ENCODE measurements around the gene TMEM45A.
"Not testable (repeated sequence)": the region's sequence is repeated elsewhere in the genome, so short reads cannot be mapped to it uniquely, and the experiment has no call there.

Gene TMEM45A

GRCh38 chr3:100538339-100538706 is 45.9 kb downstream of the TMEM45A start:
- WGBS (ENCODE audit: insufficient coverage), result no CpG with 5 or more reads among the region's 1 CpG
- Histone ChIP-seq H3K27ac (ENCODE audit: insufficient read depth in 1 of 2, low read depth in 1 of 2, low read length in 2 of 2, poor library complexity in 1 of 2, severe bottlenecking in 2 of 2) (no peak overlapping the region), H3K36me3 (ENCODE audit: control insufficient read depth in 4 of 4, insufficient read depth in 4 of 4, low read length in 3 of 4) (no peaks in the 10 kb centered on the region), H3K4me3 (ENCODE audit: control insufficient read depth in 1 of 7, extremely low read depth in 1 of 7, insufficient read depth in 4 of 7, low read depth in 2 of 7, low read length in 6 of 7) (no peak overlapping the region), H3K9me3 (ENCODE audit: control extremely low read depth in 1 of 5, control insufficient read depth in 4 of 5, insufficient read depth in 2 of 5, low read depth in 1 of 5, low read length in 4 of 5) (no peaks in the 10 kb centered on the region), H3K4me1 (ENCODE audit: control extremely low read depth in 1 of 4, control insufficient read depth in 4 of 4, insufficient read depth in 4 of 4, low read length in 3 of 4) (no peaks in the 10 kb centered on the region), H3K27me3 (replicated peaks in 2 of 5; ENCODE audit: control insufficient read depth in 4 of 5, insufficient read depth in 5 of 5, low read length in 4 of 5) (no peaks in the 10 kb centered on the region)
- ChIA-PET POLR2A (no interaction called here), CTCF (no interaction called here)
- DNase-seq, result no peak

- H3K4me1 ChIP-seq (ENCODE audit: control extremely low read depth in 1 of 4, control insufficient read depth in 4 of 4, insufficient read depth in 4 of 4, low read length in 3 of 4), result no peaks in the 10 kb centered on the region
- CTCF ChIA-PET, result no interaction called here
- DNase-seq, result no peak
- no CpG with 5 or more reads among the region's 2 CpGs for WGBS (ENCODE audit: insufficient coverage)
- H3K27ac ChIP-seq (ENCODE audit: insufficient read depth in 1 of 2, low read depth in 1 of 2, low read length in 2 of 2, poor library complexity in 1 of 2, severe bottlenecking in 2 of 2), result no peak overlapping the region
- H3K27me3 ChIP-seq (replicated peaks in 2 of 5; ENCODE audit: control insufficient read depth in 4 of 5, insufficient read depth in 5 of 5, low read length in 4 of 5), result no peaks in the 10 kb centered on the region
- H3K36me3 ChIP-seq (ENCODE audit: control insufficient read depth in 4 of 4, insufficient read depth in 4 of 4, low read length in 3 of 4), result no peaks in the 10 kb centered on the region
- H3K4me3 ChIP-seq (ENCODE audit: control insufficient read depth in 1 of 7, extremely low read depth in 1 of 7, insufficient read depth in 4 of 7, low read depth in 2 of 7, low read length in 6 of 7), result no peak overlapping the region
- POLR2A ChIA-PET, result no interaction called here
- no peaks in the 10 kb centered on the region for H3K9me3 ChIP-seq (ENCODE audit: control extremely low read depth in 1 of 5, control insufficient read depth in 4 of 5, insufficient read depth in 2 of 5, low read depth in 1 of 5, low read length in 4 of 5)
Observed at GRCh38 chr3:100540791-100541334, 48.4 kb downstream of the TMEM45A start.

GRCh38 chr3:100541428-100541827 is 49.0 kb downstream of the TMEM45A start:
- H3K27ac ChIP-seq (ENCODE audit: insufficient read depth in 1 of 2, low read depth in 1 of 2, low read length in 2 of 2, poor library complexity in 1 of 2, severe bottlenecking in 2 of 2); POLR2A ChIA-PET; H3K36me3 ChIP-seq (ENCODE audit: control insufficient read depth in 4 of 4, insufficient read depth in 4 of 4, low read length in 3 of 4); H3K4me1 ChIP-seq (ENCODE audit: control extremely low read depth in 1 of 4, control insufficient read depth in 4 of 4, insufficient read depth in 4 of 4, low read length in 3 of 4); H3K27me3 ChIP-seq (replicated peaks in 2 of 5; ENCODE audit: control insufficient read depth in 4 of 5, insufficient read depth in 5 of 5, low read length in 4 of 5); CTCF ChIA-PET; H3K4me3 ChIP-seq (ENCODE audit: control insufficient read depth in 1 of 7, extremely low read depth in 1 of 7, insufficient read depth in 4 of 7, low read depth in 2 of 7, low read length in 6 of 7); H3K9me3 ChIP-seq (ENCODE audit: control extremely low read depth in 1 of 5, control insufficient read depth in 4 of 5, insufficient read depth in 2 of 5, low read depth in 1 of 5, low read length in 4 of 5); DNase-seq: not testable (repeated sequence)
- WGBS (ENCODE audit: insufficient coverage), result 85% methylated on average over 2 of the region's 3 CpGs

- no peak overlapping the region for H3K4me3 ChIP-seq (ENCODE audit: control insufficient read depth in 1 of 7, extremely low read depth in 1 of 7, insufficient read depth in 4 of 7, low read depth in 2 of 7, low read length in 6 of 7)
- DNase-seq, result no peak
- no peak overlapping the region for H3K27ac ChIP-seq (ENCODE audit: insufficient read depth in 1 of 2, low read depth in 1 of 2, low read length in 2 of 2, poor library complexity in 1 of 2, severe bottlenecking in 2 of 2)
- CTCF ChIA-PET, result no interaction called here
- WGBS (ENCODE audit: insufficient coverage), result 94% methylated on average over 2 of the region's 2 CpGs
- H3K4me1 ChIP-seq (ENCODE audit: control extremely low read depth in 1 of 4, control insufficient read depth in 4 of 4, insufficient read depth in 4 of 4, low read length in 3 of 4), result no peaks in the 10 kb centered on the region
- no peaks in the 10 kb centered on the region for H3K9me3 ChIP-seq (ENCODE audit: control extremely low read depth in 1 of 5, control insufficient read depth in 4 of 5, insufficient read depth in 2 of 5, low read depth in 1 of 5, low read length in 4 of 5)
- POLR2A ChIA-PET, result no interaction called here
- H3K36me3 ChIP-seq (ENCODE audit: control insufficient read depth in 4 of 4, insufficient read depth in 4 of 4, low read length in 3 of 4), result no peaks in the 10 kb centered on the region
- no peaks in the 10 kb centered on the region for H3K27me3 ChIP-seq (replicated peaks in 2 of 5; ENCODE audit: control insufficient read depth in 4 of 5, insufficient read depth in 5 of 5, low read length in 4 of 5)
Observed at GRCh38 chr3:100545371-100545770, 53.0 kb downstream of the TMEM45A start.

GRCh38 chr3:100546020-100546744 is 53.8 kb downstream of the TMEM45A start:
- CTCF ChIA-PET, result interaction anchor here (0.8 kb wide), 1 partner anchor 51 kb away, joined by 3 read pairs; no protein-coding TSS in a partner anchor
- H3K27me3 ChIP-seq (replicated peaks in 2 of 5; ENCODE audit: control insufficient read depth in 4 of 5, insufficient read depth in 5 of 5, low read length in 4 of 5), result no peaks in the 10 kb centered on the region
- no peaks in the 10 kb centered on the region for H3K36me3 ChIP-seq (ENCODE audit: control insufficient read depth in 4 of 4, insufficient read depth in 4 of 4, low read length in 3 of 4)
- H3K4me3 ChIP-seq (ENCODE audit: control insufficient read depth in 1 of 7, extremely low read depth in 1 of 7, insufficient read depth in 4 of 7, low read depth in 2 of 7, low read length in 6 of 7), result no peak overlapping the region
- H3K9me3 ChIP-seq (ENCODE audit: control extremely low read depth in 1 of 5, control insufficient read depth in 4 of 5, insufficient read depth in 2 of 5, low read depth in 1 of 5, low read length in 4 of 5), result no peaks in the 10 kb centered on the region
- no peak for DNase-seq
- WGBS (ENCODE audit: insufficient coverage), result 100% methylated on average over 1 of the region's 3 CpGs
- H3K4me1 ChIP-seq (ENCODE audit: control extremely low read depth in 1 of 4, control insufficient read depth in 4 of 4, insufficient read depth in 4 of 4, low read length in 3 of 4), result no peaks in the 10 kb centered on the region
- H3K27ac ChIP-seq (ENCODE audit: insufficient read depth in 1 of 2, low read depth in 1 of 2, low read length in 2 of 2, poor library complexity in 1 of 2, severe bottlenecking in 2 of 2), result no peak overlapping the region
- POLR2A ChIA-PET, result interaction anchor here (0.6 kb wide), 1 partner anchor 15 kb away, joined by 3 read pairs; no protein-coding TSS in a partner anchor

- Histone ChIP-seq H3K27ac (ENCODE audit: insufficient read depth in 1 of 2, low read depth in 1 of 2, low read length in 2 of 2, poor library complexity in 1 of 2, severe bottlenecking in 2 of 2) (no peak overlapping the region), H3K4me1 (ENCODE audit: control extremely low read depth in 1 of 4, control insufficient read depth in 4 of 4, insufficient read depth in 4 of 4, low read length in 3 of 4) (no peaks in the 10 kb centered on the region), H3K36me3 (ENCODE audit: control insufficient read depth in 4 of 4, insufficient read depth in 4 of 4, low read length in 3 of 4) (no peaks in the 10 kb centered on the region), H3K9me3 (ENCODE audit: control extremely low read depth in 1 of 5, control insufficient read depth in 4 of 5, insufficient read depth in 2 of 5, low read depth in 1 of 5, low read length in 4 of 5) (no peaks in the 10 kb centered on the region), H3K4me3 (ENCODE audit: control insufficient read depth in 1 of 7, extremely low read depth in 1 of 7, insufficient read depth in 4 of 7, low read depth in 2 of 7, low read length in 6 of 7) (no peak overlapping the region), H3K27me3 (replicated peaks in 2 of 5; ENCODE audit: control insufficient read depth in 4 of 5, insufficient read depth in 5 of 5, low read length in 4 of 5) (no peaks in the 10 kb centered on the region)
- WGBS (ENCODE audit: insufficient coverage), result 71% methylated on average over 2 of the region's 2 CpGs
- CTCF ChIA-PET, result no interaction called here
- POLR2A ChIA-PET, result interaction anchor here (0.7 to 1.3 kb wide), 2 partner anchors 11 to 404 kb away, joined by 3 to 4 read pairs; no protein-coding TSS in a partner anchor
- peak in 1 of 3 donors; percentile 0 for DNase-seq
Observed at GRCh38 chr3:100548053-100548452, 55.6 kb downstream of the TMEM45A start.

- CTCF ChIA-PET, result no interaction called here
- Histone ChIP-seq H3K36me3 (ENCODE audit: control insufficient read depth in 4 of 4, insufficient read depth in 4 of 4, low read length in 3 of 4) (no peaks in the 10 kb centered on the region), H3K27me3 (replicated peaks in 2 of 5; ENCODE audit: control insufficient read depth in 4 of 5, insufficient read depth in 5 of 5, low read length in 4 of 5) (no peaks in the 10 kb centered on the region), H3K4me1 (ENCODE audit: control extremely low read depth in 1 of 4, control insufficient read depth in 4 of 4, insufficient read depth in 4 of 4, low read length in 3 of 4) (no peaks in the 10 kb centered on the region), H3K27ac (ENCODE audit: insufficient read depth in 1 of 2, low read depth in 1 of 2, low read length in 2 of 2, poor library complexity in 1 of 2, severe bottlenecking in 2 of 2) (no peak overlapping the region), H3K4me3 (ENCODE audit: control insufficient read depth in 1 of 7, extremely low read depth in 1 of 7, insufficient read depth in 4 of 7, low read depth in 2 of 7, low read length in 6 of 7) (no peak overlapping the region), H3K9me3 (ENCODE audit: control extremely low read depth in 1 of 5, control insufficient read depth in 4 of 5, insufficient read depth in 2 of 5, low read depth in 1 of 5, low read length in 4 of 5) (peaks cover 0 to 2% (median 0%) of the 10 kb centered on the region in 5 experiments)
- WGBS (ENCODE audit: insufficient coverage), result 100% methylated on average over 1 of the region's 3 CpGs
- no peak for DNase-seq
- POLR2A ChIA-PET, result no interaction called here
Observed at GRCh38 chr3:100553618-100554372, 61.4 kb downstream of the TMEM45A start.

Data from common myeloid progenitor, CD34-positive (primary cell).